HG03139 (cell line): Measurements from ENCODE around the gene CHFR.
"Not testable (repeated sequence)": the region's sequence is repeated elsewhere in the genome, so short reads cannot be mapped to it uniquely, and the experiment has no call there.

Experiments
- ATAC-seq: cut with Tn5 transposase; IDR thresholded peaks from one replicate; pipeline ENCODE4 v1.9.1; 2021; ENCODE audit not compliant: unreplicated experiment

CHFR gene

GRCh38 chr12:132813443-132813842 is 74.0 kb downstream of the CHFR start:
- no peak for ATAC-seq

- ATAC-seq, result no peak
Observed at GRCh38 chr12:132812631-132813305, 74.6 kb downstream of the CHFR start.

- ATAC-seq, result not testable (repeated sequence)
Observed at GRCh38 chr12:132809391-132809790, 78.0 kb downstream of the CHFR start.

- ATAC-seq, result no peak
Observed at GRCh38 chr12:132807295-132808092, 79.9 kb downstream of the CHFR start.

- no peak for ATAC-seq
Observed at GRCh38 chr12:132806857-132807256, 80.5 kb downstream of the CHFR start.

GRCh38 chr12:132804426-132804861 is 83.0 kb downstream of the CHFR start:
- no peak for ATAC-seq

GRCh38 chr12:132803888-132804287 is 83.5 kb downstream of the CHFR start:
- no peak for ATAC-seq

GRCh38 chr12:132803125-132803524 is 84.3 kb downstream of the CHFR start:
- no peak for ATAC-seq

- no peak for ATAC-seq
Observed at GRCh38 chr12:132801741-132802140, 85.7 kb downstream of the CHFR start.

- ATAC-seq, result no peak
Observed at GRCh38 chr12:132798836-132799235, 88.6 kb downstream of the CHFR start.

GRCh38 chr12:132797820-132798570 is 89.4 kb downstream of the CHFR start:
- no peak for ATAC-seq

GRCh38 chr12:132795847-132796246 is 91.6 kb downstream of the CHFR start:
- no peak for ATAC-seq

GRCh38 chr12:132791940-132792339 is 95.5 kb downstream of the CHFR start:
- not testable (repeated sequence) for ATAC-seq

GRCh38 chr12:132789099-132789471 is 98.3 kb downstream of the CHFR start:
- no peak for ATAC-seq

- no peak for ATAC-seq
Observed at GRCh38 chr12:132788375-132789098, 98.9 kb downstream of the CHFR start.

GRCh38 chr12:132787877-132788276 is 99.5 kb downstream of the CHFR start:
- no peak for ATAC-seq

- ATAC-seq, result no peak
Observed at GRCh38 chr12:132786192-132786591, 101.2 kb downstream of the CHFR start.

- ATAC-seq, result no peak
Observed at GRCh38 chr12:132784580-132784979, 102.8 kb downstream of the CHFR start.

GRCh38 chr12:132783917-132784531 is 103.4 kb downstream of the CHFR start:
- no peak for ATAC-seq
